Cardiac fibroblast (primary cell): Measurements from ENCODE around the gene PTPRE.

Experiments
- DNase-seq, 2 donors: peaks; one replicate each; pipeline versions ENCODE4 v3.0.0 to v3.0.0-alpha.2; 2010; ENCODE audit warnings: low read depth in 2 of 2
- H3K4me3 ChIP-seq, 2 donors: replicated peaks in 1 of 2; 1 replicate in 1 of 2; 2 replicates in 1 of 2; pipeline ENCODE4 v1.5.1; 2011; ENCODE audit warnings: low read depth in 2 of 2, low read length in 2 of 2, mild to moderate bottlenecking in 2 of 2, moderate library complexity in 1 of 2
- TF ChIP-seq, protein P1 (sequence below): IDR thresholded peaks from one replicate; pipeline ENCODE4 v1.5.1; 2011; ENCODE audit warnings: low read depth, mild to moderate bottlenecking, low read length, inconsistent platforms

The PTPRE gene

DNA sequence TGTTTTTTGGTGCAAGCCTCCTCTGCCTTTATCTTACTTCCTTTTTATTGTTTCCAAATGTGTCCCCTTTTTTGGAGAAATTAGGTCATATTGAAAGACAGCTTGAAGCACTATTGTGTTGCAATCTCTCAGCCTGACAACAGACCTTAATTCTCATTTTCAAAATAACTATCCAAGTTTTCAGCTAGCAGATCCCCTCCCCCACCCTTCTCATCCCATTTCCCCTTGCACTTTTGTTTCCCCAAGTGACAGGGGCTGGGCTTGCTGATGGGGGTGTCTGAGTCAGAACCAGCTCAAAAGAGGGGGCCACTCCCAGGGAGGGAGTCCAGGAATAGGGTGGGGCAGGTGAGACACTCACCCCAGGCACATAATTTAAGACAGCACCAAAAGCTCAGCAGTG, 144.0 kb downstream of the PTPRE start:
- TF ChIP-seq, protein P1, sequence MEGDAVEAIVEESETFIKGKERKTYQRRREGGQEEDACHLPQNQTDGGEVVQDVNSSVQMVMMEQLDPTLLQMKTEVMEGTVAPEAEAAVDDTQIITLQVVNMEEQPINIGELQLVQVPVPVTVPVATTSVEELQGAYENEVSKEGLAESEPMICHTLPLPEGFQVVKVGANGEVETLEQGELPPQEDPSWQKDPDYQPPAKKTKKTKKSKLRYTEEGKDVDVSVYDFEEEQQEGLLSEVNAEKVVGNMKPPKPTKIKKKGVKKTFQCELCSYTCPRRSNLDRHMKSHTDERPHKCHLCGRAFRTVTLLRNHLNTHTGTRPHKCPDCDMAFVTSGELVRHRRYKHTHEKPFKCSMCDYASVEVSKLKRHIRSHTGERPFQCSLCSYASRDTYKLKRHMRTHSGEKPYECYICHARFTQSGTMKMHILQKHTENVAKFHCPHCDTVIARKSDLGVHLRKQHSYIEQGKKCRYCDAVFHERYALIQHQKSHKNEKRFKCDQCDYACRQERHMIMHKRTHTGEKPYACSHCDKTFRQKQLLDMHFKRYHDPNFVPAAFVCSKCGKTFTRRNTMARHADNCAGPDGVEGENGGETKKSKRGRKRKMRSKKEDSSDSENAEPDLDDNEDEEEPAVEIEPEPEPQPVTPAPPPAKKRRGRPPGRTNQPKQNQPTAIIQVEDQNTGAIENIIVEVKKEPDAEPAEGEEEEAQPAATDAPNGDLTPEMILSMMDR: no peak
- DNase-seq: peak in 1 of 2 donors; percentile 43
- no peak overlapping the region for H3K4me3 ChIP-seq

DNA sequence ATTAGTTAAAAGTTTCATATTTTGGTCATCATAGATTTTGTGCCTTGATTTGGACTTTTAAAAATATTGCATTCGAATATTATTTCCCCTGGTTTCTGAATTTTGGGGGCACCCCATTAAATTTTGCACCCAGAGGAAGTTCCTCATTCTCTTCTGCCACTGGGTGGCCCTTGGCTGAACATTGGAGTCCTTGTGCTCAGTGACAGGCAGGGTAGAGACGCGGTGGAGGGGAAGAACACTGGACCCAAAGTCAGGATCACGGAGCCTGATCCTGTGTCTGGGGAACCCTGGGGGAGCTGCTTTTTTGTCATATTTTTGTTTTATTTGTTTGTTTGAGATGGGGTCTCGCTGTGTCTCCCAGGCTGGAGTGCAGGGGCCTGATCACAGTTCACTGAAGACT, 144.6 kb downstream of the PTPRE start:
- no peak overlapping the region for H3K4me3 ChIP-seq
- no peak for DNase-seq
- TF ChIP-seq, protein P1: no peak

DNA sequence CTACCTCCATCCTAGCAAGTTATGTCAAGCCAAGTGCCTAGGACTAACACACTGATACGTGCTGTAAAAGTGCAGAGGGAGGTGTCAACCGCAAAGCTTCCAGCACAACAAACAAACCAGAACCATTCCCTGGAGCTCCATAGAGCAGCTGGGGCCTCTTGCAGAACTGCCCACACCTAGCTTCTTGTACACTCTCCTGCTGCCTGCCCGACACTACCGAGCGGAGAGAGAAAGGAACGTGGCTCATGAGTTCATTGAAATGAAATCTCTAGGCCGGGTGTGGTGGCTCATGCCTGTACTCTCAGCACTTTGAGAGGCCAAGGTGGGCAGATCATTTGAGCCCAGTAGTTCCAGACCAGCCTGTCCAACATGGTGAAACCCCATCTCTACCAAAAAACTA, 145.8 kb downstream of the PTPRE start:
- no peak for DNase-seq
- no peak overlapping the region for H3K4me3 ChIP-seq

DNA sequence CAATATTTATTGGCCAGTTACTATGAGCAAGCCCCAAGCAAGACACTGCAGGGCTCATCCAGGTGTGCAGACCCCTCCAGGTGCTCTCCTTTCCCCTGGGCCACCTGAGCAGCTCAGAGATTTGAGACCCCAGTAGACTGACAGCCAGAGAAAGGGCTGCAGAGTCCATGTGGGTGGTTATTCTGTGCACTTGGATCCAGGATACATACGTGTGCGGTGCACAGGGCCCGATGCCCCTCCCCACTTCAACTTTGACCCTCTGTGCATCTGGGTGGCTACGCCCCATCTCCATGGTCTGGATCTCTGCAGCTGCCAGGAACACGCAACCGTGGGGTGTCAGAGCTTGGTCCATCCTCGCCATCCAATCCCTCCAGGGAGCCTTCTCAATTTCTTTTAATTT, 146.5 kb downstream of the PTPRE start:
- TF ChIP-seq, protein P1: no peak
- no peak for DNase-seq
- H3K4me3 ChIP-seq: no peak overlapping the region

More for the DNA sequence above, 145.8 kb downstream of the PTPRE start:
- TF ChIP-seq, protein P1: no peak

DNA sequence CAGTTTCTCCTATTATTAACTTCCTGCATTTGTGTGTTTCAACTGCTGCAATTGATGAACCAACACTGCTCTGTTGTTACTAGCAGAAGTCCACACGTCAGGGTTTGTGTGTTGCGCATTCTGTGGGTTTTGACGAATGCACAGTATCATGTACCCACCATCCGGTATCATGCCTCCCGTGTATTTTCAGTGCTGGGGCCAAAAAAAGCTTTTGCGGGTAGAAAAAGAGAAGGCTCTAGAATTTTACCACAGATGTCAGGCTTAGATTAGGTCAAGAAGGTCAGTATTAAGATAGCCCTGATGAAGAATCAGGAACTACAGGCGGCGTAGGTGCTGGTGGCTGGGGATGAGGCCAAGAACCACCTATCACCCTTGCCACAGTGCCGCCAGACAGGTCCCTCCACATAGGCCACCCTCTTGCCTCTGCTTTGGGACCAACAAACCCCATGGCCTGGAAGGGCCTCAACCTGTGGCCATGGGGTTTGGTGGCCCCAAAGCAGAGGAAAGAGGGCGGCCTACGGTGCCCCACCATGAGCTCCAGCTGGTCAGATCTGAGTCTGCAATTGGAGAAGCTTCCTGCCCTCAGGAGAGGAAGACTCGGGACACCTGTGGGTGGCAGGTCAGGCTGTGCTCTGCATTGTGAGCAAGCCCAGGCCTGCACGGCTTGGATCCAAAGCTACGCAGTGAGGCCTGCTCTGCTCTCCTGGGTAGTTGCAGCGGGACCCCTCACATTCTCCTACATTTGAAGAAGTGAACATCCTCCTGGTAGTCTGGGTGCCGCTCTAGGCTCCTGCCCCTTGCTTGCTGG, 147.5 kb downstream of the PTPRE start:
- no peak overlapping the region for H3K4me3 ChIP-seq
- TF ChIP-seq, protein P1: no peak
- no peak for DNase-seq

DNA sequence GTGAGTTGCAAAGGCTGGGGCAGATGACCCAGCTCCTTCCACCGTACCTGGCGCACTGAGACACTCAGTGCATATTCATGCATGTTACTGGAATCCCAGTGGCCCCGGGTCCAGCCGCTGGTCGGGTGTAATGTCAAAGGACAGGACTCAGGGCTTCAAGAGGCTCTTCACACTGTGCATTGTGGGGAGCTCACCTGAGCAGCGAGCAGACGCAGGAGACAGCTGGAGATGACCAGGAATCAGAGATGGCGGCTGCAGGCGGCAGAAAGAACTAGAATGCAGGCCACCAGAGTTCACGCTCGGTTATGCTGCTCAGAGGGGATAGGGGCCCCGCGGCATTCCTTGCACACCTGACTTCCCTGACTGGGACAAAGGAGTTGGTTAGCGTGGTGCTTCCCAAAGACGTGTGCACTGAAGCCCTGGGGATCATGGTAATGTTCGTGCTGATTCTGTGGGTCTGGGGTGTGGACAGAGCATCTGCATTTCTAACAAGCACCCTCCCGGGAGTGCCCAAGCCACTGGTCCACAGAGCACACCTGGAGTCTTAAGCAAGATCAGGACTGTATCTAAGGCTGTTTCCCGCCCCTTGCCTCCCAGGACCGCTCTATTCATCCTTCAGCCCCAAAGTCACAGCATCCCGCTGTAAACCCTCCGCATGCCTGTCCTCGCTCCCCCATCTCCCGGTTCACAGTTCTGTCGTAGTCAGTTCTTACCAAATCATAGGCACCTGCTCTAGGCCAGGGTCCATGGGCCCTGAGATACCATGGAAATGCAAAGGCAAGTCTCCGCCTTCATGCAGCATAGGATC, 148.4 kb downstream of the PTPRE start:
- no peak for DNase-seq
- TF ChIP-seq, protein P1: no peak
- no peak overlapping the region for H3K4me3 ChIP-seq
